HepG2 (cell line): ENCODE measurements around the gene KIAA2012. TPM values are rescaled to one million over a fixed set of nuclear protein-coding genes. Genes with fewer than 3 reads are reported as not detected.

Experiments used
- ATAC-seq: fragments of 200-7000 bp; cut with Tn5 transposase; 3 replicates; pipeline ENCODE4 v1.9.1; 2020; ENCODE audit warnings: mild to moderate bottlenecking, moderate library complexity
- BruUV-seq: library from RNA; stranded (reverse); fragments of 400-500 nt; replicated peaks from 2 replicates; lab custom pipeline; 2021; lab: Mats Ljungman, UMichigan
- CTCF ChIA-PET: fragments of 300-600 bp; formaldehyde crosslinking; extraction: SDS; loops from one replicate; lab custom pipeline; 2021; ENCODE audit warnings: low total read pairs, inconsistent platforms, low intra/inter-chr PET ratio; lab: Yijun Ruan, JAX
- POLR2A ChIA-PET: fragments of 350-600 bp; sonication (Branson Sonifier 250); formaldehyde crosslinking; loops from one replicate; lab custom pipeline; 2020; ENCODE audit warnings: antibody characterized with exemption, inconsistent platforms; lab: Yijun Ruan, JAX
- DNase-seq: peaks from one replicate; pipeline ENCODE4 v3.0.0-alpha.2; 2015; ENCODE audit warnings: low spot score
- FAIRE-seq: peaks from 3 replicates; lab custom pipeline; 2011; peaks lifted over from hg19 to GRCh38; lab: Jason Lieb, UNC
- H2AFZ ChIP-seq: one replicate; pipeline ENCODE4 v1.6.1; 2011; ENCODE audit warnings: low read length, inconsistent platforms
- H3K27ac ChIP-seq: fragments of 300-600 bp; 3 replicates; pipeline ENCODE4 v1.8.0; 2011; ENCODE audit warnings: mixed run types, mild to moderate bottlenecking, mixed read lengths, low read length, inconsistent platforms; ENCODE audit not compliant: insufficient read depth; ENCODE audit errors: extremely low read length
- H3K27me3 ChIP-seq, 2 experiments: fragments of 200-600 bp in 1 of 2; 2 replicates in 1 of 2; 3 replicates in 1 of 2; pipeline versions ENCODE4 v1.6.0 to v1.8.0; 2011; ENCODE audit warnings: low read length in 2 of 2, mild to moderate bottlenecking in 2 of 2, moderate library complexity in 2 of 2, inconsistent platforms in 1 of 2; ENCODE audit not compliant: insufficient read depth in 2 of 2, control insufficient read depth in 1 of 2
- H3K36me3 ChIP-seq, 2 experiments: fragments of 200-600 bp in 1 of 2; replicated peaks in 1 of 2; 2 replicates in 1 of 2; 3 replicates in 1 of 2; pipeline versions ENCODE4 v1.5.1 to v1.8.0; 2011; ENCODE audit warnings: low read length in 2 of 2, inconsistent platforms in 1 of 2; ENCODE audit not compliant: insufficient read depth in 2 of 2, control insufficient read depth in 1 of 2
- H3K4me1 ChIP-seq: 2 replicates; pipeline ENCODE4 v1.5.1; 2012; ENCODE audit warnings: low read length, inconsistent platforms; ENCODE audit not compliant: insufficient read depth
- H3K4me2 ChIP-seq: 2 replicates; pipeline ENCODE4 v1.6.0; 2011; ENCODE audit warnings: low read depth, low read length, inconsistent platforms
- H3K4me3 ChIP-seq, 3 experiments: fragments of 200-600 bp in 1 of 3; sonication (generic), shearing (Covaris generic) in 1 of 3; replicated peaks in 1 of 3; 2 replicates each; pipeline ENCODE4 v1.5.1; 2011 to 2016; ENCODE audit warnings: low read length in 3 of 3, inconsistent platforms in 2 of 3, low read depth in 2 of 3, mild to moderate bottlenecking in 2 of 3, control low read depth in 1 of 3, mixed read lengths in 1 of 3; ENCODE audit not compliant: insufficient read depth in 1 of 3
- H3K79me2 ChIP-seq: one replicate; pipeline ENCODE4 v1.6.1; 2011; ENCODE audit warnings: low read length, inconsistent platforms; ENCODE audit not compliant: insufficient read depth
- H3K9ac ChIP-seq: 2 replicates; pipeline ENCODE4 v1.6.0; 2011; ENCODE audit warnings: mild to moderate bottlenecking, low read depth, low read length, inconsistent platforms; ENCODE audit not compliant: insufficient read depth
- H3K9me3 ChIP-seq: 2 replicates; pipeline ENCODE4 v1.5.1; 2012; ENCODE audit warnings: mild to moderate bottlenecking, low read length
- H4K20me1 ChIP-seq: 2 replicates; pipeline ENCODE4 v1.6.0; 2011; ENCODE audit warnings: inconsistent platforms, mild to moderate bottlenecking, low read length, moderate library complexity; ENCODE audit not compliant: insufficient read depth
- ARNT ChIP-seq: fragments of 450-650 bp; IDR thresholded peaks from 2 replicates; pipeline ENCODE4 v1.6.1; 2017
- ETV6 ChIP-seq: sonication (generic); formaldehyde crosslinking; conservative IDR thresholded peaks from 2 replicates; pipeline ENCODE4 v1.4.0; 2020; ENCODE audit warnings: missing genetic modification reagents
- HNRNPL ChIP-seq: fragments of 200-400 bp; formaldehyde crosslinking; IDR thresholded peaks from 2 replicates; pipeline ENCODE4 v1.6.1; 2017; ENCODE audit warnings: mild to moderate bottlenecking, low read depth, low read length
- IRF2 ChIP-seq: IDR thresholded peaks from 2 replicates; pipeline ENCODE4 v1.6.1; 2018; ENCODE audit warnings: missing genetic modification reagents, missing compliant biosample characterization
- KLF11 ChIP-seq: IDR thresholded peaks from 2 replicates; pipeline ENCODE4 v1.6.1; 2016; ENCODE audit warnings: missing compliant biosample characterization
- NKX3-1 ChIP-seq: sonication (generic); formaldehyde crosslinking; IDR thresholded peaks from 2 replicates; pipeline ENCODE4 v1.5.0; 2020; ENCODE audit warnings: missing genetic modification reagents
- NR2F1 ChIP-seq, 2 experiments: fragments of 450-650 bp in 1 of 2; formaldehyde crosslinking in 1 of 2; IDR thresholded peaks; 2 replicates each; pipeline versions ENCODE4 v1.5.0 to v1.6.1; 2016 to 2020; ENCODE audit warnings: mild to moderate bottlenecking in 1 of 2, missing compliant biosample characterization in 1 of 2, missing genetic modification reagents in 1 of 2, moderate library complexity in 1 of 2
- POLR2A ChIP-seq, 2 experiments: IDR thresholded peaks; 2 replicates each; pipeline ENCODE4 v1.6.1; 2011; ENCODE audit warnings: low read depth in 2 of 2, low read length in 2 of 2, mild to moderate bottlenecking in 1 of 2, moderate library complexity in 1 of 2; ENCODE audit not compliant: insufficient read depth in 1 of 2
- SIN3B ChIP-seq: fragments of 150-350 bp; IDR thresholded peaks from 2 replicates; pipeline ENCODE4 v1.6.1; 2014; ENCODE audit warnings: low read length
- TEAD2 ChIP-seq: sonication (generic); formaldehyde crosslinking; IDR thresholded peaks from 2 replicates; pipeline ENCODE4 v1.9.0; 2021; ENCODE audit warnings: missing genetic modification reagents
- ZNF124 ChIP-seq: sonication (generic); formaldehyde crosslinking; IDR thresholded peaks from 2 replicates; pipeline ENCODE4 v1.4.0; 2020; ENCODE audit warnings: missing genetic modification reagents
- ZNF383 ChIP-seq: sonication (generic); formaldehyde crosslinking; IDR thresholded peaks from 2 replicates; pipeline ENCODE4 v1.4.0; 2020; ENCODE audit warnings: missing genetic modification reagents, mild to moderate bottlenecking, borderline replicate concordance
- ZNF562 ChIP-seq: sonication (generic); formaldehyde crosslinking; IDR thresholded peaks from 2 replicates; pipeline ENCODE4 v1.8.0; 2022; ENCODE audit warnings: missing genetic modification reagents, borderline replicate concordance
- ZNF7 ChIP-seq: IDR thresholded peaks from 2 replicates; pipeline ENCODE4 v1.6.1; 2016; ENCODE audit warnings: missing biosample characterization, missing genetic modification reagents
- ZNF891 ChIP-seq: sonication (generic); formaldehyde crosslinking; IDR thresholded peaks from 2 replicates; pipeline ENCODE4 v1.5.0; 2020; ENCODE audit warnings: mild to moderate bottlenecking, missing genetic modification reagents
- WGBS: methylation state at CpG from one replicate; pipeline ENCODE4 v1.1.6; 2017; ENCODE audit warnings: low lambda C conversion rate; 5-methylcytosine and 5-hydroxymethylcytosine counted together
- in situ Hi-C: cut with HindIII; loops from 2 replicates; pipeline ENCODE4 v1.10.0; 2017; ENCODE audit warnings: low pct_unique_long_range_greater_than_20kb; ENCODE audit not compliant: extremely low pct_ligation_motif_present
- intact Hi-C: fragments of 100-400 bp; cut with micrococcal nuclease; formaldehyde crosslinking; loops from one replicate; pipeline ENCODE4 v1.10.0; 2022; ENCODE audit not compliant: unreplicated experiment
- polyA plus RNA-seq, 8 experiments: library from polyadenylated mRNA; depleted of rRNA in 3 of 8; stranded (reverse) in 7 of 8; unstranded in 1 of 8; fragments of >200 nt; fragmentation: Illumina TruSeq in 4 of 8; extraction: Trizol in 4 of 8; gene quantifications; 2 replicates each; pipeline versions ENCODE4 v1.2.1 to v1.2.3, GENCODE V29; 2011 to 2016; ENCODE audit warnings: low read depth in 4 of 8, missing spikeins in 1 of 8, mixed read lengths in 1 of 8; ENCODE audit not compliant: insufficient read depth in 1 of 8
- total RNA-seq, 5 experiments: library from RNA; depleted of rRNA; stranded (reverse); fragments of >200 nt; fragmentation: Illumina TruSeq; extraction: Trizol; gene quantifications; 2 replicates each; pipeline ENCODE4 v1.2.3, GENCODE V29; 2016; ENCODE audit warnings: low read depth in 1 of 5
- TF ChIP-seq, protein P1 (sequence below): sonication (generic); formaldehyde crosslinking; IDR thresholded peaks from 2 replicates; pipeline ENCODE4 v1.5.1; 2020; ENCODE audit warnings: mild to moderate bottlenecking, missing genetic modification reagents, borderline replicate concordance
- TF ChIP-seq, protein P2 (sequence below): sonication (generic); formaldehyde crosslinking; IDR thresholded peaks from 2 replicates; pipeline ENCODE4 v1.5.1; 2020; ENCODE audit warnings: missing genetic modification reagents, mild to moderate bottlenecking, borderline replicate concordance
- TF ChIP-seq, protein P3 (sequence below): sonication (generic); formaldehyde crosslinking; conservative IDR thresholded peaks from 2 replicates; pipeline ENCODE4 v1.4.0; 2020; ENCODE audit warnings: missing genetic modification reagents

Gene KIAA2012
- total and polyA plus RNA-seq, 2 of the 13 experiments (the other 11 are each of a cell fraction or from before 2014, with no cell fraction given): not detected

DNA sequence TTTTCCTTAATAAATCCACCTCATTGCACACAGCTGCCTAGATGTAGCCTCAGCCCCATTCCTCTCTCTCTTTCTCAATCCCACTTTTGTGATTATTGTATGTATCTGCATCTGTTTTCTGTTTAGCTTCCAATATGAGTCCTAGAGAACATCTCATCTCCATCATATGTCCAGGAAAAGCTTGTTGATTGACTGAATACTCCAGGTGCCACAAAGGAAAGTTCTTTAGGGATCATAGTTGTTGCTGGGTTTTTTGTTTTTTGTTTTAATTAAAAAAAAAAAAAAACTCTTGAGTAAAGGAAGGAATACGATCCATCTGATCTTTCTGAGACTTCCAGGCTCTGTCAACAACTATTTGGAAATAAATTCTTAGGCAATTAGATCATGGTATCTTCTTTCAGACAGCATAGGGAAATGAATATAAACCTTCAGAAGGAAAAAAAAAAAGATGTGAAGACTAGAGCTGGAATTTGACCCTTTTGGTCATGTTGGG lies 42.5 kb downstream of the KIAA2012 start:
- peaks cover 8% of the 10 kb centered on the region; the same call in 1 of the 2 replicates for H3K4me1 ChIP-seq
- FAIRE-seq (no peak), DNase-seq (no peak), ATAC-seq (no peak)
- no peaks in the 10 kb centered on the region for H3K27me3 ChIP-seq
- POLR2A ChIA-PET: no interaction called here
- H2AFZ ChIP-seq: no peak overlapping the region
- H3K4me2 ChIP-seq: no peak overlapping the region
- in situ Hi-C loops: no loop called here
- CTCF ChIA-PET: no interaction called here
- no peaks in the 10 kb centered on the region for H4K20me1 ChIP-seq
- 4% methylated on average over 1 of the region's 1 CpG for WGBS
- H3K36me3 ChIP-seq: no peaks in the 10 kb centered on the region
- intact Hi-C loops: no loop called here
- no peaks in the 10 kb centered on the region for H3K79me2 ChIP-seq
- no peak overlapping the region for H3K27ac ChIP-seq
- H3K4me3 ChIP-seq: no peak overlapping the region
- no peaks in the 10 kb centered on the region for H3K9me3 ChIP-seq
- no peak overlapping the region for H3K9ac ChIP-seq
- no TSS peak for BruUV-seq
- TF ChIP-seq NKX3-1 (CRISPR knock-in tag): no peak
- no peak for TF ChIP-seq SIN3B
- TF ChIP-seq ZNF124 (CRISPR knock-in tag): no peak
- no peak for TF ChIP-seq ZNF383
- no peak for TF ChIP-seq IRF2 (CRISPR knock-in tag)
- TF ChIP-seq TEAD2 (CRISPR knock-in tag): no peak
- TF ChIP-seq NR2F1 (CRISPR knock-in tag; IDR thresholded peaks at IDR 0.05): no peak
- TF ChIP-seq ZNF7: no peak
- TF ChIP-seq, protein P1, sequence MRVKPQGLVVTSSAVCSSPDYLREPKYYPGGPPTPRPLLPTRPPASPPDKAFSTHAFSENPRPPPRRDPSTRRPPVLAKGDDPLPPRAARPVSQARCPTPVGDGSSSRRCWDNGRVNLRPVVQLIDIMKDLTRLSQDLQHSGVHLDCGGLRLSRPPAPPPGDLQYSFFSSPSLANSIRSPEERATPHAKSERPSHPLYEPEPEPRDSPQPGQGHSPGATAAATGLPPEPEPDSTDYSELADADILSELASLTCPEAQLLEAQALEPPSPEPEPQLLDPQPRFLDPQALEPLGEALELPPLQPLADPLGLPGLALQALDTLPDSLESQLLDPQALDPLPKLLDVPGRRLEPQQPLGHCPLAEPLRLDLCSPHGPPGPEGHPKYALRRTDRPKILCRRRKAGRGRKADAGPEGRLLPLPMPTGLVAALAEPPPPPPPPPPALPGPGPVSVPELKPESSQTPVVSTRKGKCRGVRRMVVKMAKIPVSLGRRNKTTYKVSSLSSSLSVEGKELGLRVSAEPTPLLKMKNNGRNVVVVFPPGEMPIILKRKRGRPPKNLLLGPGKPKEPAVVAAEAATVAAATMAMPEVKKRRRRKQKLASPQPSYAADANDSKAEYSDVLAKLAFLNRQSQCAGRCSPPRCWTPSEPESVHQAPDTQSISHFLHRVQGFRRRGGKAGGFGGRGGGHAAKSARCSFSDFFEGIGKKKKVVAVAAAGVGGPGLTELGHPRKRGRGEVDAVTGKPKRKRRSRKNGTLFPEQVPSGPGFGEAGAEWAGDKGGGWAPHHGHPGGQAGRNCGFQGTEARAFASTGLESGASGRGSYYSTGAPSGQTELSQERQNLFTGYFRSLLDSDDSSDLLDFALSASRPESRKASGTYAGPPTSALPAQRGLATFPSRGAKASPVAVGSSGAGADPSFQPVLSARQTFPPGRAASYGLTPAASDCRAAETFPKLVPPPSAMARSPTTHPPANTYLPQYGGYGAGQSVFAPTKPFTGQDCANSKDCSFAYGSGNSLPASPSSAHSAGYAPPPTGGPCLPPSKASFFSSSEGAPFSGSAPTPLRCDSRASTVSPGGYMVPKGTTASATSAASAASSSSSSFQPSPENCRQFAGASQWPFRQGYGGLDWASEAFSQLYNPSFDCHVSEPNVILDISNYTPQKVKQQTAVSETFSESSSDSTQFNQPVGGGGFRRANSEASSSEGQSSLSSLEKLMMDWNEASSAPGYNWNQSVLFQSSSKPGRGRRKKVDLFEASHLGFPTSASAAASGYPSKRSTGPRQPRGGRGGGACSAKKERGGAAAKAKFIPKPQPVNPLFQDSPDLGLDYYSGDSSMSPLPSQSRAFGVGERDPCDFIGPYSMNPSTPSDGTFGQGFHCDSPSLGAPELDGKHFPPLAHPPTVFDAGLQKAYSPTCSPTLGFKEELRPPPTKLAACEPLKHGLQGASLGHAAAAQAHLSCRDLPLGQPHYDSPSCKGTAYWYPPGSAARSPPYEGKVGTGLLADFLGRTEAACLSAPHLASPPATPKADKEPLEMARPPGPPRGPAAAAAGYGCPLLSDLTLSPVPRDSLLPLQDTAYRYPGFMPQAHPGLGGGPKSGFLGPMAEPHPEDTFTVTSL (CRISPR knock-in tag): no peak
- TF ChIP-seq, protein P2, sequence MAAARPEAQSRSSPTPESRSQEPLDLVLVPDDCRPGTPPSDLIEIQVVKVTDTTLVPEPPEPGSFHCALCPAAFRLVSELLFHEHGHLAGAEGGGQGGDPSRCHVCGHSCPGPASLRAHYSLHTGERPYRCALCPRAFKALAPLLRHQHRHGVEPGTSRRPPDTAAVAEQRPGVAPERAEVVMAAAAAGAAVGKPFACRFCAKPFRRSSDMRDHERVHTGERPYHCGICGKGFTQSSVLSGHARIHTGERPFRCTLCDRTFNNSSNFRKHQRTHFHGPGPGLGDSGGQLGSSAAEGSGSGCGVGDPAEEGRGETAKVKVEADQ (CRISPR knock-in tag): no peak
- TF ChIP-seq KLF11 (CRISPR knock-in tag): no peak
- TF ChIP-seq POLR2A (IDR thresholded peaks at IDR 0.05; ENCODE audit: insufficient read depth in 1 of 2, low read depth in 2 of 2, low read length in 2 of 2): no peak
- TF ChIP-seq ZNF891 (CRISPR knock-in tag): no peak
- TF ChIP-seq, protein P3, sequence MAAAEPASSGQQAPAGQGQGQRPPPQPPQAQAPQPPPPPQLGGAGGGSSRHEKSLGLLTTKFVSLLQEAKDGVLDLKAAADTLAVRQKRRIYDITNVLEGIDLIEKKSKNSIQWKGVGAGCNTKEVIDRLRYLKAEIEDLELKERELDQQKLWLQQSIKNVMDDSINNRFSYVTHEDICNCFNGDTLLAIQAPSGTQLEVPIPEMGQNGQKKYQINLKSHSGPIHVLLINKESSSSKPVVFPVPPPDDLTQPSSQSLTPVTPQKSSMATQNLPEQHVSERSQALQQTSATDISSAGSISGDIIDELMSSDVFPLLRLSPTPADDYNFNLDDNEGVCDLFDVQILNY (CRISPR knock-in tag): no peak
- no peak for TF ChIP-seq ARNT
- TF ChIP-seq ETV6 (CRISPR knock-in tag): no peak
- no peak for TF ChIP-seq HNRNPL
- no peak for TF ChIP-seq ZNF562
